Measurements from ENCODE around the gene SOX12.

DNA sequence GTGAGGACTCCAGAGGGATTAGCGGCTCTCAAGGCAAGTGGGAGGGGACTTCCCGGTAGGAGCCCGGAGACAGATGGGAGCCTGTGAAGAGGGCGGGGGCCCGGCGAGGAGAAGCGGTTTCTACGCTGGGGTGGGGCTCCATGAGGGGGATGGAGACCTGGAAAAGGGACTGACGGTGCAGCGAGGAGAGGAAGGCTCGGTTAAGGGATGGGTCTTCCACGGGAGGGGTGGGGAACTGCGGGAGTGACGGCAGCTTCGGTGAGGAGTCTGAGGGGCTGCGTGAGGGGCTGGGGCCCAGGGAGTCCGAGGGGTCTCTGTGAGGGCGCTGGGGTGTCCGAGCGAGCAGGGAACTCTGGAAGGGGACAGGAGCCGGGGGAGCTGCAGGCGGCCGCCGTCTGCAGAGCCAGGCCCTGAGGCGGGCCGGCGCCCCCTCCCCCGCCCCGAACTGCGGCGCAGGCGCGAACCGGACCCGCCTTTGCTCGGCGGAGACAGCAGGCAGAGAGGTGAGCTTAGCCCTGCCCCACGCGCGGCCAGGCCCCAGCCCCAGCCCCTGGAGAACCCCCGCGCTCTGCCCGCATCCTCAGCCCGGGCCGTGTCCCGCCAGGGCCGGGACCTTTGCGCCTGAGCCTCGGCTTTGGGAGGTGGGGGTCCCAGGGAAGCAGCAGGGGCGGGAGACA is 21.4 kb downstream of the SOX12 start, which contains the start of gene NRSN2:
- no peak for TF ChIP-seq ZNF396 (CRISPR knock-in tag; IDR thresholded peaks at IDR 0.05; ENCODE audit: borderline replicate concordance)
- TF ChIP-seq, protein P1, sequence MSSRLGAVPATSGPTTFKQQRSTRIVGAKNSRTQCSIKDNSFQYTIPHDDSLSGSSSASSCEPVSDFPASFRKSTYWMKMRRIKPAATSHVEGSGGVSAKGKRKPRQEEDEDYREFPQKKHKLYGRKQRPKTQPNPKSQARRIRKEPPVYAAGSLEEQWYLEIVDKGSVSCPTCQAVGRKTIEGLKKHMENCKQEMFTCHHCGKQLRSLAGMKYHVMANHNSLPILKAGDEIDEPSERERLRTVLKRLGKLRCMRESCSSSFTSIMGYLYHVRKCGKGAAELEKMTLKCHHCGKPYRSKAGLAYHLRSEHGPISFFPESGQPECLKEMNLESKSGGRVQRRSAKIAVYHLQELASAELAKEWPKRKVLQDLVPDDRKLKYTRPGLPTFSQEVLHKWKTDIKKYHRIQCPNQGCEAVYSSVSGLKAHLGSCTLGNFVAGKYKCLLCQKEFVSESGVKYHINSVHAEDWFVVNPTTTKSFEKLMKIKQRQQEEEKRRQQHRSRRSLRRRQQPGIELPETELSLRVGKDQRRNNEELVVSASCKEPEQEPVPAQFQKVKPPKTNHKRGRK (CRISPR knock-in tag; IDR thresholded peaks at IDR 0.05; ENCODE audit: borderline replicate concordance): no peak
- TF ChIP-seq, protein P2, sequence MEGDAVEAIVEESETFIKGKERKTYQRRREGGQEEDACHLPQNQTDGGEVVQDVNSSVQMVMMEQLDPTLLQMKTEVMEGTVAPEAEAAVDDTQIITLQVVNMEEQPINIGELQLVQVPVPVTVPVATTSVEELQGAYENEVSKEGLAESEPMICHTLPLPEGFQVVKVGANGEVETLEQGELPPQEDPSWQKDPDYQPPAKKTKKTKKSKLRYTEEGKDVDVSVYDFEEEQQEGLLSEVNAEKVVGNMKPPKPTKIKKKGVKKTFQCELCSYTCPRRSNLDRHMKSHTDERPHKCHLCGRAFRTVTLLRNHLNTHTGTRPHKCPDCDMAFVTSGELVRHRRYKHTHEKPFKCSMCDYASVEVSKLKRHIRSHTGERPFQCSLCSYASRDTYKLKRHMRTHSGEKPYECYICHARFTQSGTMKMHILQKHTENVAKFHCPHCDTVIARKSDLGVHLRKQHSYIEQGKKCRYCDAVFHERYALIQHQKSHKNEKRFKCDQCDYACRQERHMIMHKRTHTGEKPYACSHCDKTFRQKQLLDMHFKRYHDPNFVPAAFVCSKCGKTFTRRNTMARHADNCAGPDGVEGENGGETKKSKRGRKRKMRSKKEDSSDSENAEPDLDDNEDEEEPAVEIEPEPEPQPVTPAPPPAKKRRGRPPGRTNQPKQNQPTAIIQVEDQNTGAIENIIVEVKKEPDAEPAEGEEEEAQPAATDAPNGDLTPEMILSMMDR (IDR thresholded peaks at IDR 0.05): no peak
- TF ChIP-seq, protein P3, sequence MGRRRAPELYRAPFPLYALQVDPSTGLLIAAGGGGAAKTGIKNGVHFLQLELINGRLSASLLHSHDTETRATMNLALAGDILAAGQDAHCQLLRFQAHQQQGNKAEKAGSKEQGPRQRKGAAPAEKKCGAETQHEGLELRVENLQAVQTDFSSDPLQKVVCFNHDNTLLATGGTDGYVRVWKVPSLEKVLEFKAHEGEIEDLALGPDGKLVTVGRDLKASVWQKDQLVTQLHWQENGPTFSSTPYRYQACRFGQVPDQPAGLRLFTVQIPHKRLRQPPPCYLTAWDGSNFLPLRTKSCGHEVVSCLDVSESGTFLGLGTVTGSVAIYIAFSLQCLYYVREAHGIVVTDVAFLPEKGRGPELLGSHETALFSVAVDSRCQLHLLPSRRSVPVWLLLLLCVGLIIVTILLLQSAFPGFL (CRISPR knock-in tag; IDR thresholded peaks at IDR 0.05; ENCODE audit: borderline replicate concordance): no peak
- TF ChIP-seq, protein P4, sequence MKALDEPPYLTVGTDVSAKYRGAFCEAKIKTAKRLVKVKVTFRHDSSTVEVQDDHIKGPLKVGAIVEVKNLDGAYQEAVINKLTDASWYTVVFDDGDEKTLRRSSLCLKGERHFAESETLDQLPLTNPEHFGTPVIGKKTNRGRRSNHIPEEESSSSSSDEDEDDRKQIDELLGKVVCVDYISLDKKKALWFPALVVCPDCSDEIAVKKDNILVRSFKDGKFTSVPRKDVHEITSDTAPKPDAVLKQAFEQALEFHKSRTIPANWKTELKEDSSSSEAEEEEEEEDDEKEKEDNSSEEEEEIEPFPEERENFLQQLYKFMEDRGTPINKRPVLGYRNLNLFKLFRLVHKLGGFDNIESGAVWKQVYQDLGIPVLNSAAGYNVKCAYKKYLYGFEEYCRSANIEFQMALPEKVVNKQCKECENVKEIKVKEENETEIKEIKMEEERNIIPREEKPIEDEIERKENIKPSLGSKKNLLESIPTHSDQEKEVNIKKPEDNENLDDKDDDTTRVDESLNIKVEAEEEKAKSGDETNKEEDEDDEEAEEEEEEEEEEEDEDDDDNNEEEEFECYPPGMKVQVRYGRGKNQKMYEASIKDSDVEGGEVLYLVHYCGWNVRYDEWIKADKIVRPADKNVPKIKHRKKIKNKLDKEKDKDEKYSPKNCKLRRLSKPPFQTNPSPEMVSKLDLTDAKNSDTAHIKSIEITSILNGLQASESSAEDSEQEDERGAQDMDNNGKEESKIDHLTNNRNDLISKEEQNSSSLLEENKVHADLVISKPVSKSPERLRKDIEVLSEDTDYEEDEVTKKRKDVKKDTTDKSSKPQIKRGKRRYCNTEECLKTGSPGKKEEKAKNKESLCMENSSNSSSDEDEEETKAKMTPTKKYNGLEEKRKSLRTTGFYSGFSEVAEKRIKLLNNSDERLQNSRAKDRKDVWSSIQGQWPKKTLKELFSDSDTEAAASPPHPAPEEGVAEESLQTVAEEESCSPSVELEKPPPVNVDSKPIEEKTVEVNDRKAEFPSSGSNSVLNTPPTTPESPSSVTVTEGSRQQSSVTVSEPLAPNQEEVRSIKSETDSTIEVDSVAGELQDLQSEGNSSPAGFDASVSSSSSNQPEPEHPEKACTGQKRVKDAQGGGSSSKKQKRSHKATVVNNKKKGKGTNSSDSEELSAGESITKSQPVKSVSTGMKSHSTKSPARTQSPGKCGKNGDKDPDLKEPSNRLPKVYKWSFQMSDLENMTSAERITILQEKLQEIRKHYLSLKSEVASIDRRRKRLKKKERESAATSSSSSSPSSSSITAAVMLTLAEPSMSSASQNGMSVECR (CRISPR knock-in tag; IDR thresholded peaks at IDR 0.05; ENCODE audit: borderline replicate concordance): no peak

All from WTC11 (cell line).